Frontal cortex (tissue), 4 donors: ENCODE results near the gene MTHFR. TPM values are rescaled to one million over a fixed set of nuclear protein-coding genes. Genes with fewer than 3 reads are reported as not detected.
A peak's percentile ranks its signal among the peaks of the same experiment; 100 is the strongest.

Experiments
- DNase-seq, 2 donors: peaks; one replicate each; pipeline ENCODE4 v3.0.0; 2012; ENCODE audit warnings: low spot score in 2 of 2
- FAIRE-seq: peaks from 2 replicates; lab custom pipeline; 2012; peaks lifted over from hg19 to GRCh38; lab: Jason Lieb, UNC
- total RNA-seq: library from RNA; depleted of rRNA; stranded (reverse); fragments of >200 nt; gene quantifications from one replicate; pipeline ENCODE4 v1.2.3, GENCODE V29; 2014
- donor health status: control.
- donor health status: control.
- donor health status: control.

MTHFR gene
- total RNA-seq, 1 donor from 2014 or later: 24.5 TPM

DNA sequence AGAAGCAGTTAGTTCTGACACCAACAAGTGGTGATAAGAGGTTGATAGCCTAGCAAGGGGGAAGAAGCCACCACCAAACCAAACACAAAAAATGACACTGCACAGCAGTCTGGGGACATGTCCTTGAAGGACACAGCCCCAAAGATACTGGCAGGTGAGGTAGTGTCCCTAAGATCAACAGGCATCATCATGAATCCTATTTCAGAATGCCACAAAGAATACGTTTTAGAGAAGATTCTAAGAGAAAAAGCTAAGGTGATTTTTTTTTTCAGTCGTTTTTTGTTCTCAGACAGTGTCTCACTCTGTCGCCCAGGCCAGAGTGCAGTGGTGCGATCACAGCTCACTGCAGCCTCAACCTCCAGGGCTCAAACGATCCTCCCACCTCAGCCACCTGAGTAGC, 19.6 kb downstream of the MTHFR start:
- no peak for DNase-seq
- FAIRE-seq: no peak

DNA sequence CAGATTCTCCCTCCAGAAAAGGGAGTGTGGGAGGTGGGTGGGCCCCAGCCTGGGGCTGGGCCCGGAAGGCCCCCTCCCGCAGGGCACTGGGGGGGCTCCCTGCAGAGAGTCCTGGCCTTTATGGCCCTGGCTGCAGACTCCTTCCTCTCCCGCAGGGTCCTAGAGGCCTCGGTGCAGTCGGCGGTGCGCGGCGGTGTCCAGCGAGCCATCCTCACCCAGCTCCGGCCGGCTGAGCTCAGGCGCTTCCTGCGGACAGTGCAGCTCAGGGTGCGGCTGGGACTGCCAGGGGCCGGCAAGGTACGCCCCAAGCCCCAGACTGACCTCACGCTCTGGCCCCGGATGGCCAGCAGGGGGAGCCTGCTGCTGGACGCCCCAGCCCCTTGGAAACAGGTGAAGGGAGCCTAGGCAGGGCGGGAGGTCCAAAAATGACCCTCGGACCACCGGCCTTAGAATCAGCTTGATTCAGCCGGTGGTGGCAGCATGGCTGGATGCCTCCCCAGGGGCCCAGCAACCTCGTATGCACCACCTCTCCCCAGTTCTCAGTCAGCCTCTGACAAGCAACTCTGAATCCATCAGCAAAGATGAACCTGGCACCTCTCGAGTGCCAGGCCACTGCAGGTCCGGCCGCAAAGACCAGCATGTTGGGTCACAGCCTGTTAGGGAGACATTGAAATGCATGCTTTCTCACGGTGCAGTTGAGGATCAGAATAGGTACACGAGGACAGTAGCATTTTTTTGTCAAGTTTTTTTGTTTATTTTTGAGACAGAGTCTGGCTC, 20.6 kb downstream of the MTHFR start:
- no peak for FAIRE-seq
- DNase-seq: peak in 1 of 2 donors; percentile 73

DNA sequence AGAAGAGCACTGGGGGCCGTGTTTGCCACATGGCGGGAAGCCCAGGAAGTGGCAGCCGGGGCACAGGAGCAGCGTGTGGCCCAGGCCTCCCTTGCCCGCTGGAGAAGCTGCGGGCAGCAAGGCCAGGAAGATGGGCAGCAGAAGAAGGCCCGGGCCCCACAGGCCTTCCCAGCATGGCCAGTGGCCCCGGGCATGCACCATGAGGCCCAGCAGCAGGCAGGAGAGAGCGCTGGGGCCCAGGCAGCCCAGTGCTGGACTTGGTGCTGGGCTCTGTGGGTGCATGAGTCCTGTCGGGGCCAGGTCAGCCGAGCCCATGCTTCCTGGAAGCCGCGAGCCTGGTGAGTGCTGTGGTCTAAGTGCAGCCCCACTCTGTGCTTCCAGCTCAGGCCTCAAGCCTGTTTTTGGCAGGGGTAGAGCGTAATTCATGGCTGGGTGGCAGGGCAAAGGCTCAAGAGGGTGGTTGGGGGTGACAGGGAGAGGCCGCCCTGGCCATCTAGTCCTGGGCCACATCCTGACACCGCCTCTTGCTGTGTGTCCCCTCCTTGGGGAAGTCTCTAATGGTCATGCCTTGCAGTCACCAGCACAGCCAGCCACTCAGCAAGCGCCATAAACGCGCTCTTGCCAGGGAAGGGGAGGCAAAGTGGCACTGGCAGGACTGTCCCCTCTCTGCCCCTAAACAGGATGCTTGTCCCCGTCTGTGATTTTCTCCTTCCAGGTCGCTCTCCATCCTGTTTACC, 21.3 kb downstream of the MTHFR start:
- no peak for FAIRE-seq
- DNase-seq: no peak

DNA sequence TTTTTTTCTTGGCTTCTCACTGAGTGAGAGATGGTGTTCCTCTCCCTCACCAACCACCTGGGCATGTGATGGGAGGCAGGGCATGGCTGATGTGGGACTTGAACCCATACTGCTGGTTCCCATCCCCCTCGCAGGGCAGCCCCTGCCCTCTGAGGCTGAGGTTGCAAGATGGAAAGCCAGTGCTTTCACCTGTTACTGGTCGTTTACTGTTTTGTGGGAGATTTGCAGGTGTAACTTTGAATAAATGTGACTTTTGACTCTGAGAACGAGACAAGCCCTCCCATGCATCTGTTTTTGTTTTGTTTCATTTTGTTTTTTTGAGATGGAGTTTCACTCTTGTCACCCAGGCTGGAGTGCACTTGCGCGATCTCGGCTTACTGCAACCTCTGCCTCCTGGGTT, 22.2 kb downstream of the MTHFR start:
- FAIRE-seq (no peak), DNase-seq (no peak)

DNA sequence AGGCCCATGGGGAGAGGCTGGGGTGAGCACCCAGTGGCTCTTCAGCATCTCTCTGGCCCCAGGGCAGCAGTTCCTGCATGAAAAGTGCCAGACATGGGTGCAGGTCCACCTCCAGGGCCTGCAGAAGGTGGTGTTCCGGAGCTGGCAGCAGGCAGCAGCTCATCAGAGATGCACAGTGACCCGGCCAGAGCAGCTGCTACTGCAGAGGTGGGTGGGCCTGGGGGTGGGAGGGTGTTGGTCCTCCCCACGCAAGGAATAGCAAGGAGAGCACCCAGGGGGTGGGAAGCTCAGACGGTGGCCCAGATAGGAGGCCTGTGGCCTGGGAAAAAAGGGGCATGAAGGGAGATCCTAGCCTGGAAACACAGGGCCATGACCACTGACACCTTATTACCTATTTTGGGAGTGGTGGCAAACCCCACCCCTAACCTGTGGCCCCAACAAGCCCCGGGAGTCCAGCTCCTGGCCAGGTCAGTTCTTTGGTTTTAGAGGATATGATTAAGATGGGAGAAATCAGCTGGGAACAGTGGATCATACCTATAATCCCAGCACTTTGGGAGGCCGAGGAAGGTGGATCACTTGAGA, 23.5 kb downstream of the MTHFR start:
- DNase-seq: no peak
- FAIRE-seq: no peak

DNA sequence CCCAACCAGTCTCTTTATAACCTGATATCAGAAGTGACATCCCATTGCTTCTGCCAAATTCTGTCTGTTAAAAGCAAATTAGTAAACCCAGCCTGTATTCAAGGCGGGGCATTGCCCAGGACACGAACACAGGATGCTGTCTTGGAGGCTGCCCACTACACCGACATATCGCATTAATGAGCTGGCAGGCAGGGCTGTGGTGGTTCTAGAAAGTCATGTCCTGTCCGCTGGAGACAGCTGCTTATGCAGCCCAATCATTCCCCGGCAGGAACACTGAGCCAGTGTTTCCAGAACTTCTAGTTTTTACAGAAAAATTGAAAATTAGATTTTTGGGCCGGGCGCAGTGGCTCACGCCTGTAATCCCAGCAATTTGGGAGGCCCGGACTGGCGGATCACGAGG, 24.5 kb downstream of the MTHFR start:
- DNase-seq (no peak), FAIRE-seq (no peak)

DNA sequence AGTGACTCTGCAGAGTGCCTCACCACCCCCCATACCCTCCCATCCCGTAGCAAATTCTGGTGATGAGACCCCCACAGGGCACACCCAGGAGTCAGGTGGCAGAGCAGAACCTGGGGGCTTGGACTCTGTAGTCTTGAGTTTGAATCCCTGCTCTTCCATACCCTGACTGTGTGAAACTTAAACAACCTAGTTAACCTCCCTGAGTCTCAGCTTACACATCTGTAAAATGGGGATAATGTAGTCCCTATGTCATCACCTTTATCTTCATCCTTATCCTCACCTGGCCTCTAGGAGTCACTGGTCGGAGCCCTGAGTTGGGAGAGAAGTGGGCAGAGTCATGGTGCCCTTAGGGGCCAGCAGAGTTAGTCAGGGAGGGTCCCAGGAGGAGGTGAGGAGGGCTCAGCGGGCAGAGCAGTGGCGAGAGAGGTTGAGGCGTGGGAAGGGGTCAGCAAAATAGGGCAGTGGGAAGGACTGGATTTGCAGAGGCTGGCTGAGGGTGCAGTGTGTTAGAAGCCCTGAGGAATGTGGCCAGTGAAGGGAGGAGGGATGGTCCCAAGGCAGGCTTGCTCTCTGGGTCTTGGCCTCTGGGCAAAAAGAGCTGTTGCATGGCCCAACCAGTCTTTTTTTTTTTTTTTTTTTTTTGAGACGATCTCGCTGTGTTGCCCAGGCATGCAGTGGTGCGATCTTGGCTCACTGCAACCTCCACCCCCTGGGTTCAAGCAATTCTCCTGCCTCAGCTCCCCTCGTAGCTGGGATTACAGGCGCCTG, 25.2 kb downstream of the MTHFR start:
- FAIRE-seq (no peak), DNase-seq (no peak)

DNA sequence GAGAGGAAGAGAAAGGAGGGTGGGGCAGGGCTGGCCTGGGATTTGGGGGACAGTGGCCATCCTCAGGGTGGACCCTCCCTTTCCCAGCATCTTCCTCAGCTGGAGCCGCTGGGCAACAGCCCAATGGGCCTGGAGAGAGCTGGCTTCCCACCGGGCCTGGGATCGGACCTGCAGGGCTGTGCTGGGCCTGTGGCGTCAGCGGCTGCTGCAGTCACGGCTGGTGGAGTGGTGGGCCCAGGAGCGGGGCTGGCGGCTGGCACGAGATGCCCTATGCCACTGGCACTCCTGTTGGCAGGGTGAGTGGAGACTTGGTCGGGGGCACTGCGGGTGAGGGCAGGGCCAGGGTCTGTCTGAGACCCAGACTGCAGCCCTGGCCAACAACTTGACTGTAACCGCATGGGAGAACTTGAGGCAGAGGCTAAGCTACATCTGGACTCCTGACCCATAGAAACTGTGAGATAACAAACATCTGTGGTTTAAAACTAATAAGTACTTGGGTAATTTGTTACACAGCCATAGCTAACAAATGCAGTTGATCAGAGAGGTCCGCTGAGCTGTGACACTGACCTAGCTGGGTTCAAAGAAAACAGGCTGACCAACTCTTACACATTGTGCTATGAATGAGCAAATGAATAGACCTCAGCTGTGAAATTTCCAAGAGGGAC, 25.9 kb downstream of the MTHFR start:
- DNase-seq: no peak
- no peak for FAIRE-seq

DNA sequence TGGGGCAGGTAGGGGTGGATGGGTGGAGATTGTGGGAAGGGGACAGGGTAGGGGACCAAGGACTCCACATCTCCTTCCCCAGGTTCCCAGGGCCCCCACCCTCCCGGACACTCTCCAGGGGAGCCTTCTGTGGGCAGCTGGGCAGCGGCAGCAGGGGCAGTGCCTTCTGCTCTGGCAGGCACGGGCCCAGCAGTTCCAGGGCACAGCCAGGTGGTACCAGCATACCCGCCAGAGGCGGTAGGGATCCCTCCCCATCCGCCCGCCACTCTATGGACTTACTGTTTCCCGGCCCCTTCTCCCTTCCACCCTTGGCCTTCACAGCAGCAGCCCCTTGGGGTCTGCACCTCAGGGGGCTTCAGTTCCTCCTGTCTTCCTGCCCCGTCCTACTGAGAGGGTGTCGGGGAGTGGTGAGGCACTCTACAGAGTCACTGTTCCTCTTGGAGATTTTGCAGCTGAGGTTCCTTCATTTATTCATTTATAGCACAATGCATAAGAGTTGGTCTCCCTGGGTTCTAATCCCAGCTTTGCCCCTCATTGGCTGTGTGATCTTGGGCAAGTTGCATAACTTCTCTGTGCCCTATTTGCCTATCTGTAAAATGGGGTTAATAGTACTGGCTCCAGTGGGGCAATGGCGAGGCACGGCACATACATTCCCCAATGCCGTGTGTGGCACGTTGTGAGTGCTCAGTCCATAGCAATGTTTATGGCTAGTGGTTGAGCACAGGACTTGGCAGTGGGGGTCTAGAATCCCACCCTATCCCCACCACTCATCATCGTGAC, 26.7 kb downstream of the MTHFR start:
- FAIRE-seq (no peak), DNase-seq (no peak)

DNA sequence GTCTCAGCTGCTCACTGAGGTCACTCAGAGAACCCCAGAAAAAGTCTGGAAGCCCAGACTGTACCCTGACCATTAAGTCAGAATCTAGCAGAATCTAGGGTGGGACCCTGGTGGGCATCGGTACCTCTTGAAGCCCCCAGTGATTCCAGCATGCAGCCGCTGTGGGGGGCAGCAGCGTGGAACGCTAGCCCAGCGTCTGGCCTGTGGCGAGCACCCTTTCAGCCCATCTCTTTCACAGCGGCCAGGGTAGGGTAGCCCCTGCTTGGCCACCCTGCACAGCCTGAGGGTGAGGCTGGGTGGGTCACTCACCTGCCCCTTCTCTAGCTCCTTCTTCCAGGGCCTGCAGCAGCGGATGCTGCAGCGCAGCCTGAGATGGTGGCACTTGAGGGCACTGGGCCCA, 27.4 kb downstream of the MTHFR start:
- FAIRE-seq: no peak
- no peak for DNase-seq

DNA sequence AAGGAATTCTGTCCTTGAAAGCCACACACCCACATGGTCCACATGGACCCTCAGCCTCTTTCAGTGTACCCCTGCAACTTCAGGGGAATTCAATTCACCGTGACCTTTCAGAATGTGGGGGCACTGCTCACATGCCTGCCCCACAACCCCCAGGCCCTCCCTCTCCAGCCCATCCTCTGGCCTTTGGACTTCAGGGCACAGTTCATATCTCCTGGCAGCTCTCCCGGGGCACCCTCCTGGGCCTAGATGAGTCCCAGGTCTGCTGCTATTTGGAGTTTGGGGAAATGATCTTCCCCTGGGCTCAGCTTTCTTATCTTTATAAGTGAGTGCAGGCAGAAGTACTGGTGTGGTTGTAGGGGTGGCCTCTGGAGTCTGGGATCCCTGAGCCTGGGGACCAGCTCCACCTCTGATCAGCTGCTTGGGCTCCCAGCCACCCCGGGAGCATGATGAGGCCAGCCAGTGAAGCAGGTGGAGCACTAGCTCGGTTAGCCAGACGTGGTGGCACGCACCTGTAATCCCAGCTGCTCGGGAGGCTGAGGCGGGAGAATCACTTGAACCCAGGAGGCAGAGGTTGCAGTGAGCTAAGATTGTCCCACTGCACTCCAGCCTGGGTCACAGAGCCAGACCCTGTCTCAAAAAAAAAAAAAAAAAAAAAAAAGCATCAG, 28.0 kb downstream of the MTHFR start:
- FAIRE-seq (no peak), DNase-seq (no peak)

DNA sequence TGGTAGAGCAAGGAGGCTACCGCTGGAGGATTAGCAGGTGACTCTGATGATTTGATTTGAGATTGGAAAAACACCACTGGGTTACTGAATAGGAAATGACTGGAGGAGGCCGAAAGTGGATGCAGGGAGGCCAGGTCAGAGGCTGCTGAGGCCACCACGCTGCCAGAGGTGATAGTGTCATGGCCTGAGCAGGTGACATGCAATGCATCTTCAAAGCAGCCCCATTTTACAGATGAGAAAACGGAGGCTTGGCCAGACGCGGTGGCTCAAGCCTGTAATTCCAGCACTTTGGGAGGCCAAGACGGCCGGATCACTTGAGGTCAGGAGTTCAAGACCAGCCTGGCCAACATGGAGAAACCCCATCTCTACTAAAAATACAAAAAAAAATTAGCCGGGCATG, 31.0 kb downstream of the MTHFR start:
- no peak for FAIRE-seq

DNA sequence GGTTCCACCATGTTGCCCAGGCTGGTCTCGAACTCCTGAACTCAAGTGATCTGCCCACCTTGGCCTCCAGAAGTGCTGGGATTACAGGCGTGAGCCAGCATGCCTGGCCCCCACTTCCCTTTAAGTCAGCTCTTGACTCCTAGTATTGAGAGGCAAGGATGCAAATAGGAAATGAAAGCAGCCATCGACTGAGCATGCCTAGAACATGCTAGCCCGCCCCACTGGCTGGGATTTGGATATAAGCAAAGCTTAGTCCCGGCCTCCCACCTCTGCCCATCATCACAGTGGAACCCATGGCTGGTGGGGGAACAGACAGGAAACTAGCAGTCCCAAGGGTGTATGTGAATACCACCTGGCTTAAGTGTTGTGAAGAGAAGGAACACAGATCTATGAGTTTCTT, 33.3 kb downstream of the MTHFR start:
- DNase-seq: no peak
- no peak for FAIRE-seq

More for the DNA sequence above, 31.0 kb downstream of the MTHFR start:
- DNase-seq: no peak

DNA sequence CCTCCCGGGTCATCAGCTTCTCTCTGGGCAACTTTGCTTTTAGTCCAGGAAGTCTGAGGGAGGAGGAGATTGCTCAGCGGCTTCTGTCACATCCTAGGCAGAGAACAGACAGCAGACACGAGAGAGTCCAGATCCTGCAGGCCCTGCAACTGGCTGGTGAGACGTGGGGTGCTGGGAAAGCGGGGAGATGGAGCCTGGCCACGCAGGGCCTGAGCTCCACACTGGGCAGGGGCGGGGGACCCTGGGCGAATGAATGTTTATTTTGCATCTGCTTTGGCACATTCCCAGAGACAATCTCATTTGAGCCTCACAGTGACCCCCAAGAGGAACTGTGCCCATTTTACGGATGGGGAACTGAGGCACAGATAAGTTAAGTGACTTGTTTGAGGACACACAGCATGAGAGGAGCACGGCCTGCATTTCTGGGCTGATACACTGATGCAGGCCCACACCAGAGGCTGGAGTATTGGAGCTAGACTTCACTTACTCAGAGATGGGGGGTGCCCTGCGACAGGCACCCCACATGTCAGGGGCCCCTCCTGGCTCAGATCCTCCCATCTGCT, 34.2 kb downstream of the MTHFR start:
- DNase-seq (no peak), FAIRE-seq (no peak)

DNA sequence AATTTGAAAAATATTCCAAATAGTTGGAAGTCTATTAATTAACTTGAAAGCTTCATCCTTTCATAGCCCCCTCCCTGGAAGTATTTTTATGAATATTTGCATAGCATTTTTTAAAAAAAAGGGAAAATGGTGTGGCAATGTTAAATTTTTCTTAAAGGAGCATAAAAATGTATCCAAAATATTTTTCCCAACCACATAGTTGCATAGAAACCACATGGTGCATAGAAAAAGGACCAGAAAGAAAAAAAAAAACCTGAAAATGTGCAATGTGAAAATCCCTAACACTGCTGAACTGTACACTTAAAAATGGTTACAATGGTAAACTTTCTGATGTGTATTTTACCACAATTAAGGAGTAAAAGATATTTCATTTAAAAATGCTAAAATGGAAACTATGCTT, 35.8 kb downstream of the MTHFR start:
- DNase-seq (no peak), FAIRE-seq (no peak)

DNA sequence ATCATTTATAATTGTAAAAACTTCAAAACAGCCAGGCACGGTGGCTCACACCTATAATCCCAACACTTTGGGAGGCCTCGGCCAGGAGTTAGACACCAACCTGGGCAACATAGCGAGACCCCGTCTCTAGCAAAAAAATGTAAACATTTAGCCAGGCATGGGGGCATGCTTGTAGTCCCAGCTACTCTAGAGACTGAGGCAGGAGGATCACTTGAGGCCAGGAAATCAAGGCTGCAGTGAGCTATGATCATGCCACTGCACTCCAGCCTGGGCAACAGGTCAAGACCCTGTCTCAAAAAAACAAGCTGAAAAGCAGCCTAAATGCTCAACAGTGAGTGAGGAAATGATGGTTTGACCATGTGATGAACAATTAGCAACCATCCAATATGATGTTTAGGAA, 36.5 kb downstream of the MTHFR start:
- FAIRE-seq (no peak), DNase-seq (no peak)

DNA sequence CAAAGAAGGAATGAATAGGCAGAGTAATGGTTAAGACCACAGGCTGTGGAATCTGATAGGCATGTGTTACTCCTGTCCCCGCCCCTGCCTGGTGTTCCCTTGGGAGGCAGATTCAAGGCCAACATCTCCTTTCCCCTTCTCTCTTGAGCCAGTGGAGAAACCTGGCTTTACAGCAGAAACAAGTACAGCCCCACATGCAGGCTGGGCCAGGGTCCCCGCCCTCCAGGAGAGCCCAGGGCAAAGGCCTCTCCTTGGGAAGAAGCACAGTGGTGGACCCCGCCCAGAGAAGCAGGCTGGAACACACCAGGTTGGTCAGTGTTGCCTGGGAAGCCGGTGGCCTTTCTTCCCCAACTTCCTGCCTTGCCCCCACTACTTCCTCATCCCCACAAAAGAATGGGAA, 36.9 kb downstream of the MTHFR start:
- FAIRE-seq: no peak
- no peak for DNase-seq

DNA sequence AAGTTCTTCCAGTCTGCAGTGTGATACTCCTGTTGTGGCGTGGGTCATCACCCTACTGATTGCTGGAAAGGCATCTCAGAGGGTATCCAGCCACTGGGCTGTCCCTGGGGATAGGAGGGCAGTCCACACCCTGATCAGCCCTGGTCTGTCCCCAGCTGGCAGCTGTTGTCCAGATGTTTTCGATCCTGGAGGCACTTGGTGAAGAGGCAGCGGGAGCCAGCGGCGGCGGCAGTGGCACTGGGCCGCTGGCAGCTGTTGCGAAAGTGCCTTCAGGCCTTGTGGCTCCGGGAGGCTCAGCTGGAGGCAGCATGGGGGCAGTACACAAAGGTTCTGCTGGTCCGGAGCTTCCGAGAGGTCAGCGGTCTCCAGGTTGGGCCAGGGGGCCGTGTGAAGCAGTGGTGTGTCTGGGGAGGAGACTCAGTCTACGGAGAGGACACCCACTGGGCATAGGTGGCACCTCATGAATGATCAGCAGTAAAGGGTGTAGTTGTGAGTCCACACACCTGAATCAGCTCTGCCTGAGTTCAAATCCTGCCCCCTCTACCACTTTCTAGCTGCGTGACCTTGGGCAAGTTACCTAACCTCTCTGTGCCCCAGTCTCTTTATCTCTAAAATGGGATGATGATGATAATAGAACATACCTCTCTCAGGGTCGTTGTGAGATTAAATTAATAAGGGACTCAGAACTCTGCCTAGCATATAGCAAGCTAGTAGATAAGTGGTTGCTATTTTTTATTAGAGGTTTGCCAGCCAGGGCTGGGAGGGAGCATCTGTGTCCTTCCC, 37.7 kb downstream of the MTHFR start:
- FAIRE-seq (no peak), DNase-seq (no peak)
